ENCODE data around the gene LAG3. TPM values are rescaled to one million over a fixed set of nuclear protein-coding genes. Genes with fewer than 3 reads are reported as not detected.

Gene LAG3
- total RNA-seq, 2 experiments from 2014 or later = 0.19 TPM; not detected in 1

- Histone ChIP-seq H3K4me3 (ENCODE audit: low read depth, low read length, poor library complexity, severe bottlenecking) (no peak overlapping the region), H3K4me2 (ENCODE audit: low read length) (peak overlapping the region; percentile 87), H2AFZ (ENCODE audit: low read length) (no peak overlapping the region), H4K20me1 (ENCODE audit: insufficient read depth, low read length) (no peaks in the 10 kb centered on the region), H3K4me1 (ENCODE audit: insufficient read depth, low read length, poor library complexity, severe bottlenecking) (peaks cover 23% of the 10 kb centered on the region), H3K27ac (ENCODE audit: low read depth, low read length, poor library complexity, severe bottlenecking) (no peak overlapping the region), H3K9me2 (ENCODE audit: insufficient read depth, low read length) (no peaks in the 10 kb centered on the region), H3K9me3 (ENCODE audit: low read length) (no peaks in the 10 kb centered on the region), H3K79me2 (ENCODE audit: insufficient read depth, low read depth, low read length) (peaks cover 8% of the 10 kb centered on the region; the same call in 1 of the 2 replicates), H3K36me3 (ENCODE audit: insufficient read depth, low read length) (peaks cover 24% of the 10 kb centered on the region; the same call in 1 of the 2 replicates)
- no peak for DNase-seq (ENCODE audit: low spot score)
- POLR2A ChIA-PET = interaction anchor here (0.5 to 1.3 kb wide), 4 partner anchors 8 to 123 kb away, joined by 3 to 5 read pairs (median 4); no protein-coding TSS in a partner anchor
- BruUV-seq (replicated peaks) = no TSS peak
- TF ChIP-seq, protein P1, sequence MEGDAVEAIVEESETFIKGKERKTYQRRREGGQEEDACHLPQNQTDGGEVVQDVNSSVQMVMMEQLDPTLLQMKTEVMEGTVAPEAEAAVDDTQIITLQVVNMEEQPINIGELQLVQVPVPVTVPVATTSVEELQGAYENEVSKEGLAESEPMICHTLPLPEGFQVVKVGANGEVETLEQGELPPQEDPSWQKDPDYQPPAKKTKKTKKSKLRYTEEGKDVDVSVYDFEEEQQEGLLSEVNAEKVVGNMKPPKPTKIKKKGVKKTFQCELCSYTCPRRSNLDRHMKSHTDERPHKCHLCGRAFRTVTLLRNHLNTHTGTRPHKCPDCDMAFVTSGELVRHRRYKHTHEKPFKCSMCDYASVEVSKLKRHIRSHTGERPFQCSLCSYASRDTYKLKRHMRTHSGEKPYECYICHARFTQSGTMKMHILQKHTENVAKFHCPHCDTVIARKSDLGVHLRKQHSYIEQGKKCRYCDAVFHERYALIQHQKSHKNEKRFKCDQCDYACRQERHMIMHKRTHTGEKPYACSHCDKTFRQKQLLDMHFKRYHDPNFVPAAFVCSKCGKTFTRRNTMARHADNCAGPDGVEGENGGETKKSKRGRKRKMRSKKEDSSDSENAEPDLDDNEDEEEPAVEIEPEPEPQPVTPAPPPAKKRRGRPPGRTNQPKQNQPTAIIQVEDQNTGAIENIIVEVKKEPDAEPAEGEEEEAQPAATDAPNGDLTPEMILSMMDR (conservative IDR thresholded peaks at IDR 0.05; ENCODE audit: low read length) = no peak
- TF ChIP-seq EZH2phosphoT487 (IDR thresholded peaks at IDR 0.05; ENCODE audit: borderline replicate concordance, low read depth, low read length) = no peak
- CTCF ChIA-PET (ENCODE audit: unreplicated experiment) = interaction anchor here (0.8 to 3.6 kb wide), 5 partner anchors 12 to 141 kb away, joined by 4 to 21 read pairs (median 6); partner anchors contain the start of gene PTMS
- intact Hi-C loops (cut with micrococcal nuclease; ENCODE audit: unreplicated experiment) = no loop called here
These were observed 17.9 kb upstream of the LAG3 start for GRCh38 chr12:6754411-6754810.

DNA sequence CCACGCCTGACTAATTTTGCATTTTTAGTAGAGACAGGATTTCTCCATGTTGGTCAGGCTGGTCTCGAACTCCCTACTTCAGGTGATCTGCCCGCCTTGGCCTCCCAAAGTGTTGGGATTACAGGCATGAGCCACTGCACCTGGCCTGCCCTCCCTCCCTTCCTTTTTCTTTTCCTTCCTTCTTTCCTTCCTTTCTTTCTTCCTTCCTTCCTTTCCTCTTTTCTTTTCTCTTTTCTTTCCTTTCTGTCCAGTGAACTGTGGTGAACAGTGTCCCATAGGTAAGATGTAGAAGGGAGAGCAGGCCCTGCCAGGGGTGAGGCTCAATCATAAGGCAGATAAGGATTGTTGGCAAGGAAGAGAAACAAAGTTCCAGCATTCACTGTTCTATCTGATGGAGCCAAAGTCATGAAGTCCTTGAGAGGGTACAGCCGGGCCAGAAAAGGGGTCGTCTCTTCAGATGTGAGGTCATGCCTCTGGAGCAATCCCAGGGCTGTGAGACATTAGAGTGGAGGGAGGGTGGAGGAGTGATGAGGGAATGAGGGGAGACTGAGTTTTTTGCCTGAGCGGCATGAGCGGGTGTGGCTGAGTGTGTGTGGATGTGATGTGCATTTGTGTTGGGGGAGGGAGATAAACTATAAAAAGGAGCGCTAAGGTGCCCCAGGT is 15.2 kb upstream of the LAG3 start:
- ChIA-PET POLR2A (interaction anchor here (0.6 kb wide), 1 partner anchor 104 kb away, joined by 4 read pairs; no protein-coding TSS in a partner anchor), CTCF (ENCODE audit: unreplicated experiment) (no interaction called here)
- Histone ChIP-seq H3K4me2 (ENCODE audit: low read length) (no peak overlapping the region), H3K9me3 (ENCODE audit: low read length) (no peaks in the 10 kb centered on the region), H3K79me2 (ENCODE audit: insufficient read depth, low read depth, low read length) (peaks cover 4% of the 10 kb centered on the region; the same call in 1 of the 2 replicates), H4K20me1 (ENCODE audit: insufficient read depth, low read length) (no peaks in the 10 kb centered on the region), H3K9me2 (ENCODE audit: insufficient read depth, low read length) (no peaks in the 10 kb centered on the region), H3K36me3 (ENCODE audit: insufficient read depth, low read length) (no peaks in the 10 kb centered on the region), H2AFZ (ENCODE audit: low read length) (no peak overlapping the region), H3K4me3 (ENCODE audit: low read depth, low read length, poor library complexity, severe bottlenecking) (no peak overlapping the region), H3K27ac (ENCODE audit: low read depth, low read length, poor library complexity, severe bottlenecking) (no peak overlapping the region), H3K4me1 (ENCODE audit: insufficient read depth, low read length, poor library complexity, severe bottlenecking) (peaks cover 18% of the 10 kb centered on the region)
- no TSS peak for BruUV-seq (replicated peaks)
- intact Hi-C loops (cut with micrococcal nuclease; ENCODE audit: unreplicated experiment) = no loop called here
- no peak for DNase-seq (ENCODE audit: low spot score)
- TF ChIP-seq, protein P1 (conservative IDR thresholded peaks at IDR 0.05; ENCODE audit: low read length) = no peak
- TF ChIP-seq EZH2phosphoT487 (IDR thresholded peaks at IDR 0.05; ENCODE audit: borderline replicate concordance, low read depth, low read length) = no peak

DNA sequence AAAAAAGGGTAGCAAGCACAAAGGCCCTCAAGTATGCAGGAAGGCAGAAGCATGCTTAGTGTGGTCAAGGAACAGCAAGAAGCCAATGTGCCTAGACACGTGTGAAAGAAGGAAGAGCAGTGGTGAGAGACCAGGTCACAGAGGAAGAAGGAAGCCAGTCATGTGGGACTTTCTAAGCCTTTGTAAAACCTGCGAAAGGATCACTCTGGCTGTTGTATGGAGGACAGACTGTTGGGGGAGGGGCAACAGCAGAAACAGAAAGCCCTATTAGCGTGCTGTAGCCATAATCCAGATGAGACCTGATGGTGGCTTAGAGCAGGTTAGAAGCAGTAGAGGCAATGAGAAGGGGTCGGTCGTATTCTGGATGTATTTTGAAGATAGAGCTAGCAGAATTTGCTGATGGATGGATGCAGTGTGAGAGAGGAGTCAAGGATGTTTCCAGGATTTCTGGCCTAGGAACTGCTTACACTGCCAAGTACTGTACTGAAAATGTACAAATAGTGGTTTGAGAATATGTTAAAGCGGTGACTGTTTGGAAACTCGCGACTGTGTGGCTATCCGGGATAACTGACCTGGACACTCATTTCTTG is 13.7 kb upstream of the LAG3 start:
- Histone ChIP-seq H3K27ac (ENCODE audit: low read depth, low read length, poor library complexity, severe bottlenecking) (no peak overlapping the region), H3K36me3 (ENCODE audit: insufficient read depth, low read length) (no peaks in the 10 kb centered on the region), H3K79me2 (ENCODE audit: insufficient read depth, low read depth, low read length) (no peaks in the 10 kb centered on the region), H3K4me2 (ENCODE audit: low read length) (no peak overlapping the region), H3K9me2 (ENCODE audit: insufficient read depth, low read length) (no peaks in the 10 kb centered on the region), H3K4me3 (ENCODE audit: low read depth, low read length, poor library complexity, severe bottlenecking) (no peak overlapping the region), H2AFZ (ENCODE audit: low read length) (no peak overlapping the region), H3K9me3 (ENCODE audit: low read length) (no peaks in the 10 kb centered on the region), H4K20me1 (ENCODE audit: insufficient read depth, low read length) (no peaks in the 10 kb centered on the region), H3K4me1 (ENCODE audit: insufficient read depth, low read length, poor library complexity, severe bottlenecking) (peaks cover 15% of the 10 kb centered on the region)
- no TSS peak for BruUV-seq (replicated peaks)
- intact Hi-C loops (cut with micrococcal nuclease; ENCODE audit: unreplicated experiment) = no loop called here
- DNase-seq (ENCODE audit: low spot score) = peak; percentile 42
- TF ChIP-seq, protein P1 (conservative IDR thresholded peaks at IDR 0.05; ENCODE audit: low read length) = no peak
- no peak for TF ChIP-seq EZH2phosphoT487 (IDR thresholded peaks at IDR 0.05; ENCODE audit: borderline replicate concordance, low read depth, low read length)
- ChIA-PET CTCF (ENCODE audit: unreplicated experiment) (no interaction called here), POLR2A (no interaction called here)
